H1 (cell line): Measurements from ENCODE around the gene PFKM. TPM values are rescaled to one million over a fixed set of nuclear protein-coding genes. Genes with fewer than 3 reads are reported as not detected.

Source experiments
- CTCF ChIA-PET: fragments of 300-600 bp; sonication (Branson Sonifier 250); formaldehyde crosslinking; loops from one replicate; lab custom pipeline; 2021; ENCODE audit not compliant: partially characterized antibody; lab: Charles Lee
- POLR2A ChIA-PET: fragments of 300-600 bp; sonication (Branson Sonifier 250); formaldehyde crosslinking; loops from one replicate; lab custom pipeline; 2021; ENCODE audit warnings: inconsistent platforms; ENCODE audit not compliant: partially characterized antibody; lab: Charles Lee
- DNase-seq, 2 experiments: peaks; one replicate each; pipeline versions ENCODE4 v3.0.0 to v3.0.0-alpha.2; 2010 to 2022; ENCODE audit warnings: low spot score in 2 of 2, low read depth in 1 of 2, mixed read lengths in 1 of 2
- FAIRE-seq: peaks from 2 replicates; lab custom pipeline; 2011; peaks lifted over from hg19 to GRCh38; lab: Jason Lieb, UNC
- H2AFZ ChIP-seq: 2 replicates; pipeline ENCODE4 v1.8.1; 2012; ENCODE audit warnings: low read length, inconsistent platforms
- H2AK5ac ChIP-seq: 2 replicates; pipeline ENCODE4 v1.6.1; 2013; ENCODE audit warnings: low read depth, low read length
- H2BK120ac ChIP-seq: replicated peaks from 2 replicates; pipeline ENCODE3; 2013; ENCODE audit warnings: low read depth, low read length, inconsistent platforms
- H2BK12ac ChIP-seq: 2 replicates; pipeline ENCODE4 v1.6.1; 2013; ENCODE audit warnings: low read depth, low read length
- H2BK15ac ChIP-seq: 2 replicates; pipeline ENCODE4 v1.6.1; 2013; ENCODE audit warnings: low read length
- H2BK20ac ChIP-seq: 2 replicates; pipeline ENCODE4 v1.6.1; 2013; ENCODE audit warnings: low read length
- H2BK5ac ChIP-seq: 2 replicates; pipeline ENCODE4 v1.6.1; 2013; ENCODE audit warnings: low read depth, low read length
- H3K14ac ChIP-seq: 2 replicates; pipeline ENCODE4 v1.6.1; 2013; ENCODE audit warnings: inconsistent platforms; ENCODE audit not compliant: insufficient read length
- H3K18ac ChIP-seq: 2 replicates; pipeline ENCODE4 v1.6.1; 2013; ENCODE audit warnings: low read length; ENCODE audit errors: extremely low read depth
- H3K23ac ChIP-seq: 2 replicates; pipeline ENCODE4 v1.6.1; 2013; ENCODE audit warnings: inconsistent platforms; ENCODE audit not compliant: insufficient read length
- H3K23me2 ChIP-seq: 2 replicates; pipeline ENCODE4 v1.6.1; 2013; ENCODE audit warnings: low read depth, low read length
- H3K27ac ChIP-seq: 2 replicates; pipeline ENCODE4 v1.6.1; 2011; ENCODE audit warnings: low read depth, low read length, inconsistent platforms
- H3K27me3 ChIP-seq, 4 experiments: replicated peaks in 1 of 4; 1 replicate in 1 of 4; 2 replicates in 3 of 4; pipeline versions ENCODE4 v1.6.1 to v1.8.1; 2011 to 2013; ENCODE audit warnings: low read length in 3 of 4, mild to moderate bottlenecking in 3 of 4, inconsistent platforms in 2 of 4, mixed read lengths in 2 of 4, moderate library complexity in 1 of 4; ENCODE audit not compliant: control insufficient read depth in 3 of 4, insufficient read depth in 3 of 4; ENCODE audit errors: extremely low read depth in 1 of 4
- H3K36me3 ChIP-seq, 4 experiments: 2 replicates each; pipeline versions ENCODE4 v1.6.1 to v1.8.1; 2011 to 2013; ENCODE audit warnings: mild to moderate bottlenecking in 4 of 4, low read length in 3 of 4, moderate library complexity in 2 of 4, control low read depth in 1 of 4, inconsistent platforms in 1 of 4; ENCODE audit not compliant: insufficient read depth in 4 of 4, control insufficient read depth in 2 of 4
- H3K4ac ChIP-seq: replicated peaks from 2 replicates; pipeline ENCODE3; 2013; ENCODE audit warnings: low read length, low read depth, mixed read lengths, inconsistent platforms; ENCODE audit not compliant: insufficient read length
- H3K4me1 ChIP-seq, 4 experiments: replicated peaks in 1 of 4; 1 replicate in 1 of 4; 2 replicates in 3 of 4; pipeline versions ENCODE4 v1.6.1 to v1.8.1; 2011 to 2013; ENCODE audit warnings: low read length in 3 of 4, inconsistent platforms in 2 of 4, mixed read lengths in 1 of 4; ENCODE audit not compliant: insufficient read depth in 4 of 4, control insufficient read depth in 3 of 4
- H3K4me2 ChIP-seq, 2 experiments: 2 replicates each; pipeline versions ENCODE4 v1.6.1 to v1.8.1; 2011 to 2013; ENCODE audit warnings: low read depth in 2 of 2, low read length in 2 of 2, control low read depth in 1 of 2, inconsistent platforms in 1 of 2, mild to moderate bottlenecking in 1 of 2; ENCODE audit not compliant: insufficient read depth in 1 of 2
- H3K4me3 ChIP-seq, 4 experiments: fragments of 200-600, 300-600 bp in 1 of 4; sonication (generic), shearing (Covaris generic), sonication (Bioruptor Twin) in 1 of 4; 2 replicates each; pipeline versions ENCODE4 v1.5.1 to v1.8.1; 2011 to 2016; ENCODE audit warnings: low read length in 4 of 4, low read depth in 3 of 4, control low read depth in 2 of 4, inconsistent platforms in 2 of 4, mild to moderate bottlenecking in 2 of 4, mixed read lengths in 1 of 4, moderate library complexity in 1 of 4; ENCODE audit not compliant: insufficient read depth in 2 of 4; ENCODE audit errors: extremely low read depth in 1 of 4
- H3K56ac ChIP-seq: replicated peaks from 2 replicates; pipeline ENCODE3; 2013; ENCODE audit warnings: low read depth, mild to moderate bottlenecking, mixed read lengths, low read length, inconsistent platforms; ENCODE audit not compliant: insufficient read length
- H3K79me1 ChIP-seq: 2 replicates; pipeline ENCODE4 v1.6.1; 2013; ENCODE audit warnings: low read depth, low read length, control low read depth
- H3K79me2 ChIP-seq, 2 experiments: 2 replicates each; pipeline versions ENCODE4 v1.6.1 to v1.8.1; 2012 to 2013; ENCODE audit warnings: low read length in 2 of 2, mild to moderate bottlenecking in 2 of 2, inconsistent platforms in 1 of 2; ENCODE audit not compliant: insufficient read depth in 2 of 2, control insufficient read depth in 1 of 2
- H3K9ac ChIP-seq, 4 experiments: replicated peaks in 1 of 4; 1 replicate in 1 of 4; 2 replicates in 3 of 4; pipeline versions ENCODE4 v1.6.1 to v1.8.1; 2011 to 2013; ENCODE audit warnings: low read depth in 3 of 4, low read length in 3 of 4, control low read depth in 2 of 4, mild to moderate bottlenecking in 2 of 4, moderate library complexity in 2 of 4, inconsistent platforms in 1 of 4; ENCODE audit errors: extremely low read depth in 1 of 4
- H3K9me3 ChIP-seq, 2 experiments: 2 replicates each; pipeline versions ENCODE4 v1.6.1 to v1.8.1; 2012 to 2013; ENCODE audit warnings: mild to moderate bottlenecking in 2 of 2, moderate library complexity in 2 of 2, control low read depth in 1 of 2, inconsistent platforms in 1 of 2, low read depth in 1 of 2, low read length in 1 of 2, mixed read lengths in 1 of 2; ENCODE audit not compliant: insufficient read depth in 2 of 2
- H4K20me1 ChIP-seq, 2 experiments: replicated peaks in 1 of 2; 2 replicates each; pipeline versions ENCODE3 to v1.8.1; 2011 to 2013; ENCODE audit warnings: inconsistent platforms in 2 of 2, low read length in 2 of 2, mild to moderate bottlenecking in 1 of 2; ENCODE audit not compliant: insufficient read depth in 2 of 2, control insufficient read depth in 1 of 2
- H4K5ac ChIP-seq: 2 replicates; pipeline ENCODE4 v1.6.1; 2013; ENCODE audit warnings: low read length, low read depth, mixed read lengths, inconsistent platforms; ENCODE audit not compliant: insufficient read length
- H4K8ac ChIP-seq: 2 replicates; pipeline ENCODE4 v1.8.0; 2013; ENCODE audit warnings: mild to moderate bottlenecking, moderate library complexity, low read length, inconsistent platforms; ENCODE audit not compliant: insufficient read depth; ENCODE audit errors: extremely low read depth
- H4K91ac ChIP-seq: replicated peaks from 2 replicates; pipeline ENCODE3; 2013; ENCODE audit warnings: low read length, mixed read lengths, inconsistent platforms; ENCODE audit not compliant: insufficient read length
- ASH2L ChIP-seq: fragments of 200-600, 300-600 bp; sonication (generic); IDR thresholded peaks from one replicate; pipeline ENCODE4 v1.7.1; 2017; ENCODE audit warnings: low read length
- ATF2 ChIP-seq: IDR thresholded peaks from 2 replicates; pipeline ENCODE4 v1.6.1; 2012; ENCODE audit warnings: low read length, inconsistent platforms
- CBX5 ChIP-seq: fragments of 300-800, 300-1000 bp; sonication (generic); IDR thresholded peaks from 2 replicates; pipeline ENCODE4 v1.7.1; 2016; ENCODE audit warnings: antibody characterized with exemption, low read length, low read depth
- GABPA ChIP-seq: IDR thresholded peaks from 2 replicates; pipeline ENCODE4 v1.6.1; 2011; ENCODE audit warnings: mild to moderate bottlenecking, low read length, moderate library complexity, borderline replicate concordance; ENCODE audit not compliant: insufficient read depth
- KDM5A ChIP-seq: fragments of 200-600 bp; IDR thresholded peaks from 2 replicates; pipeline ENCODE4 v1.7.1; 2012; ENCODE audit warnings: mild to moderate bottlenecking, low read length, inconsistent platforms, mixed read lengths
- NANOG ChIP-seq: IDR thresholded peaks from 2 replicates; pipeline ENCODE4 v1.6.1; 2011; ENCODE audit warnings: low read length, low read depth, mild to moderate bottlenecking, inconsistent platforms; ENCODE audit not compliant: insufficient read depth, poor library complexity, severe bottlenecking
- NRF1 ChIP-seq: IDR thresholded peaks from 2 replicates; pipeline ENCODE4 v1.6.1; 2011; ENCODE audit warnings: mild to moderate bottlenecking, low read depth, low read length, improper control_type of control experiment
- POLR2A ChIP-seq, 2 experiments: IDR thresholded peaks; 1 replicate in 1 of 2; 2 replicates in 1 of 2; pipeline ENCODE4 v1.6.1; 2011; ENCODE audit warnings: low read depth in 2 of 2, low read length in 2 of 2, mild to moderate bottlenecking in 2 of 2; ENCODE audit errors: control extremely low read depth in 1 of 2
- RAD21 ChIP-seq, 2 experiments: IDR thresholded peaks in 1 of 2; conservative IDR thresholded peaks in 1 of 2; 2 replicates each; pipeline ENCODE4 v1.6.1; 2011; ENCODE audit warnings: low read depth in 2 of 2, low read length in 2 of 2, improper control_type of control experiment in 1 of 2, inconsistent platforms in 1 of 2, mild to moderate bottlenecking in 1 of 2, moderate library complexity in 1 of 2
- SP1 ChIP-seq: IDR thresholded peaks from 2 replicates; pipeline ENCODE4 v1.6.1; 2011; ENCODE audit warnings: low read depth, low read length
- SRF ChIP-seq: IDR thresholded peaks from 2 replicates; pipeline ENCODE4 v1.6.1; 2011; ENCODE audit warnings: mild to moderate bottlenecking, low read depth, low read length, moderate library complexity
- SUZ12 ChIP-seq: fragments of 200-600 bp; sonication (generic); IDR thresholded peaks from 2 replicates; pipeline ENCODE4 v1.6.1; 2012; ENCODE audit warnings: mild to moderate bottlenecking, inconsistent platforms, low read length, moderate library complexity, mixed read lengths
- TCF12 ChIP-seq: IDR thresholded peaks from 2 replicates; pipeline ENCODE4 v1.6.1; 2011; ENCODE audit warnings: low read depth, mild to moderate bottlenecking, low read length
- WGBS, 2 experiments: shearing (Covaris generic) in 1 of 2; methylation state at CpG; one replicate each; pipeline versions ENCODE4 v1.1.6 to v1.1.7; 2013 to 2015; ENCODE audit warnings: low lambda C conversion rate in 2 of 2, mixed read lengths in 2 of 2, inconsistent platforms in 1 of 2, low coverage in 1 of 2, missing lambda C conversion rate in 1 of 2; ENCODE audit not compliant: insufficient replicate concordance in 2 of 2, insufficient coverage in 1 of 2, insufficient read length in 1 of 2; ENCODE audit errors: extremely low coverage in 1 of 2, missing lambda C conversion rate in 1 of 2; 5-methylcytosine and 5-hydroxymethylcytosine counted together
- polyA plus RNA-seq, 7 experiments: library from polyadenylated mRNA; depleted of rRNA in 3 of 7; stranded (reverse) in 5 of 7; unstranded in 2 of 7; fragments of >200 nt in 5 of 7; fragments of 200-250 nt in 2 of 7; gene quantifications; 1 replicate in 5 of 7; 2 replicates in 1 of 7; 4 replicates in 1 of 7; pipeline versions ENCODE4 v1.2.1 to v1.2.3, GENCODE V29; 2011 to 2013; ENCODE audit warnings: missing spikeins in 2 of 7, mixed read lengths in 2 of 7
- total RNA-seq: library from RNA; stranded (reverse); fragmentation: NEBNext Ultra II Directional; extraction: Animal tissue kit (Norgen Biotek cat#: 25700); gene quantifications from 2 replicates; pipeline ENCODE4 v1.2.1, GENCODE V29; 2021

Gene PFKM
- total and polyA plus RNA-seq, 2 of the 8 experiments (the other 6 are each of a cell fraction or from before 2014, with no cell fraction given): 62.6 to 106 TPM

DNA sequence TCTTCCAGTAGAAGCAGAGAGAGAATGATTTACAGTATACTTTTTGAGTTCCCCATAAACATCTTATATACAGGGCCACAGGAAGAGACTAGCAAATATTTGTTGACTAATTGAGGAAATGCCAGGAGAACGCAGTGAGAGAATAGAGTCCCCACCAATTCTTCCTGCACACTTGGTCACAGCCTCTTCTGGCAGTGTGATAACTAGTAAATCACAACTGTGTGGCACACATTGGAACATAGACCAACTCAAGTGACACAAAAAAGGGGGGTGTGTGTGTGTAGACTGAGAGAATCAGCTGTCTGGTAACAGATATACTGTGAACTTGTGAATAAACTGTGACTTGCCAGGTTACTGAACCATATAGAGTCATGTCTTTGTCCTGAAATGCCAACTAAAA, 10.2 kb downstream of the PFKM start:
- H4K91ac ChIP-seq: no peak overlapping the region
- H2AFZ ChIP-seq: no peak overlapping the region
- peaks cover 0 to 5% of the 10 kb centered on the region in 2 experiments for H4K20me1 ChIP-seq
- H4K5ac ChIP-seq: no peak overlapping the region
- H3K23me2 ChIP-seq: no peaks in the 10 kb centered on the region
- no peaks in the 10 kb centered on the region for H3K27me3 ChIP-seq
- no peak overlapping the region for H3K18ac ChIP-seq
- WGBS, 2 experiments: 89% methylated on average over 1 of the region's 1 CpG; no CpG with 5 or more reads in 1 of the 2 experiments
- no peak for FAIRE-seq
- H3K4me1 ChIP-seq: no peaks in the 10 kb centered on the region
- H3K79me1 ChIP-seq: no peaks in the 10 kb centered on the region
- no peak overlapping the region for H3K9ac ChIP-seq
- H3K23ac ChIP-seq: no peak overlapping the region
- no peak overlapping the region for H2BK5ac ChIP-seq
- no peak overlapping the region for H3K14ac ChIP-seq
- H2BK15ac ChIP-seq: no peak overlapping the region
- no peak for DNase-seq
- no peak overlapping the region for H2AK5ac ChIP-seq
- no peak overlapping the region for H2BK120ac ChIP-seq
- no peak overlapping the region for H2BK20ac ChIP-seq
- H3K56ac ChIP-seq: no peak overlapping the region
- no peak overlapping the region for H4K8ac ChIP-seq
- no peak overlapping the region for H3K27ac ChIP-seq
- H3K4ac ChIP-seq: no peak overlapping the region
- no peak overlapping the region for H3K4me3 ChIP-seq
- H2BK12ac ChIP-seq: no peak overlapping the region
- no peaks in the 10 kb centered on the region for H3K9me3 ChIP-seq
- H3K4me2 ChIP-seq: no peak overlapping the region
- 0 out of 4 replicates have a peak, but pooled peaks cover 0 to 2% of the 10 kb centered on the region in 2 experiments for H3K79me2 ChIP-seq
- peaks cover 13 to 91% (median 62%) of the 10 kb centered on the region in 4 experiments for H3K36me3 ChIP-seq
- POLR2A ChIA-PET: interaction anchor here (1.0 kb wide), 1 partner anchor 16 kb away, joined by 3 read pairs; no protein-coding TSS in a partner anchor
- CTCF ChIA-PET: interaction anchor here (0.7 to 1.5 kb wide), 3 partner anchors 14 to 59 kb away, joined by 3 to 5 read pairs (median 3); no protein-coding TSS in a partner anchor
- TF ChIP-seq SP1 (no peak), RAD21 (IDR thresholded peaks at IDR 0.05 in 1 of 2, conservative IDR thresholded peaks at IDR 0.05 in 1 of 2; ENCODE audit: low read depth in 2 of 2, low read length in 2 of 2) (no peak), NANOG (no peak), CBX5 (no peak), POLR2A (IDR thresholded peaks at IDR 0.05; ENCODE audit: control extremely low read depth in 1 of 2, low read depth in 2 of 2, low read length in 2 of 2) (no peak), SRF (no peak), NRF1 (no peak), GABPA (no peak), ATF2 (no peak), ASH2L (no peak), TCF12 (no peak), KDM5A (no peak), SUZ12 (no peak)
